IPS DF 4.7 (cell line): ENCODE data around the gene ACOX1.

Experiments used
- DNase-seq: peaks from one replicate; pipeline ENCODE4 v3.0.0-alpha.2; 2013; ENCODE audit warnings: low spot score; ENCODE audit errors: extremely low read depth

The ACOX1 gene

GRCh38 chr17:76008630-76009425 lies 29.9 kb upstream of the ACOX1 start:
- no peak for DNase-seq

GRCh38 chr17:76008208-76008607 lies 29.2 kb upstream of the ACOX1 start:
- no peak for DNase-seq

GRCh38 chr17:76007850-76008165 lies 28.8 kb upstream of the ACOX1 start:
- DNase-seq, result no peak

DNA sequence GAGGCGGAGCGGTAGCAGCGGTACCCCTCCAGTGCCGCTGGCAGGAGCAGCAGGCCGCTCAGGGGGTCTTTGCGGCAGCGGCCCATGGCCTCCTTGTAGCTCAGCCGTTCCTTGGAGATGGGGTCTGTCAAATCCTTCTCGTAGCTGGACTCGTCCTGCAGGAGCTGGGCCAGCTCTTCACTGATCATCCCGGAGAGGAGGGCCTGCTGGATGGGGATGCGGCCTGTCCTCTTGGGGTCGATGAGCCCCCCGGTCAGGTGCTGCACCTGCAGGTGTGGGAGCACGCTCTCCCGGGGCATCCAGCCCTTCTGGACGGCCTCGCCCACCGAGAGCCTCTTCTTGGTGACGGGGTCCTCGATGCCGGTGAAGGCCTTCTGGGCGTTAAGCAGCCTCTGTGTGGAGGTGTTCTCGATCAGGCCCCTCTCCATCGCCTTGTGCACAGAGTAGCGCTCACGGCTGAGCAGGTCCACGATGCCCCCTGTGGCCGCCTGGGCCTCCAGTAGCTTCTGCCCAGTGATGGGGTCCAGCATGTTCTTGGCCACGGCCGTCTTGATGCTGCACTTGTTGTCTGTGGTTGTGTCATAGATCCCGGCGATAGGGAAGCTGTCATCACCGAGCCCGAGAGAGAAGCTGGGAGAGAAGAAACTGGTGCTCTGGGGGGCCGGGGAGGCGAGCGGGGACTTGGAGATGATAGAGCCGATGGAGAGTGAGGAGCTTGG lies 28.3 kb upstream of the ACOX1 start:
- no peak for DNase-seq

DNA sequence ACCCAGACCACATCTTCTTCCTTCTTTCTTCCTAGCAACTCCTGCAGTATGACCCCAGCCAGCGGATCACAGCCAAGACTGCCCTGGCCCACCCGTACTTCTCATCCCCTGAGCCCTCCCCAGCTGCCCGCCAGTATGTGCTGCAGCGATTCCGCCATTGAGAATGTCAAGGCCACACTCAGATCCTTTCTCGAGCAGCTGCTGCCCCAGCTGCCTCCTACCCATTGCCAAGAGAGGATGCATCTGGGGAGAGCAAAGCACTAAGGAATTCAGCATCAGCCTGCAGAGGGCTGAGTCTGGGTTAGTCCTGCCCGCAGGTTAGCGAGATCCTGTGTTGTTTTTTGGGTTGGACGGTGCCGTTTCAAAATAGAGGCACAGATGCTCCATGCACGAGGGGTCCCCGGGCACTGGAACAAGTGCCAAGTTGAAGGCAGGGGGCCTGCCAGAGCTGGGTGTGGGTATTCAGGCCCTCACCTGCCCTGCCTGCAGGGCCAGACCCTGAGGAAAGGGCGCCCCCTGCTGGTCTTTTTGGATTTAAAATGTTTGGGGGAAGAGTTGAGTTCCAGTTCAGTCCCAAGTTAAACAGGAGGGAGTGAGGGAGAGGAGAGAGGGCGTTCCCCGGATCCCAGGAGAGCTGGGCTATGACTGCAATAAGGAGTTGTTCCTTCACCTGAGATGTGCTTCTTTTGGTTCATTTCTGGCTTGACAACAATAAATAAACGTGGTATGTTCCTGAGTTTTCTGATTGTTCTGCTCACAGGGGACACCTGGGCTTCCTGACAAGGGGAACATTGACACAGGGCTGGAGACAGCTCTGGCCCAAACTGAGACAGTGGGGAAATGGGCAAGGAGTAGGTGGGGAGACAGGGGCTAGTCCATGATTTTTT lies 26.5 kb upstream of the ACOX1 start:
- DNase-seq, result no peak

GRCh38 chr17:76004750-76005262 lies 25.8 kb upstream of the ACOX1 start:
- DNase-seq, result no peak

DNA sequence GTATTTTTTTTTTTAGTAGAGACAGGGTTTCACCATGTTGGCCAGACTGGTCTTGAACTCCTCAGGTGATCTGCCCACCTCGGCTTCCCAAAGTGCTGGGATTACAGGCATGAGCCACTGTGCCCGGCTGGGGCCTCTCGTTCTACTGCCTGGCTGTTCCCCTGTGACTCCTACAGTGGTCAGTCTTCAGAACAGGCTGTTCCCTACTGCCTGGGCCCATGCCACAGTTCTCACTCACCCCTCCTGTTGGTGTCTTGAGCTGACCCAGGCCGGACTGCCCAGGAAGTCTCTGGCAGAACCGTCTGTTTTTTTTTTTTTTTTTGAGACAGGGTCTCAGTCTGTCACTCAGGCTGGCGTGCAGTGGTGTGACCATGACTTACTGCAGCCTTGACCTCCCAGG lies 24.9 kb upstream of the ACOX1 start:
- no peak for DNase-seq

DNA sequence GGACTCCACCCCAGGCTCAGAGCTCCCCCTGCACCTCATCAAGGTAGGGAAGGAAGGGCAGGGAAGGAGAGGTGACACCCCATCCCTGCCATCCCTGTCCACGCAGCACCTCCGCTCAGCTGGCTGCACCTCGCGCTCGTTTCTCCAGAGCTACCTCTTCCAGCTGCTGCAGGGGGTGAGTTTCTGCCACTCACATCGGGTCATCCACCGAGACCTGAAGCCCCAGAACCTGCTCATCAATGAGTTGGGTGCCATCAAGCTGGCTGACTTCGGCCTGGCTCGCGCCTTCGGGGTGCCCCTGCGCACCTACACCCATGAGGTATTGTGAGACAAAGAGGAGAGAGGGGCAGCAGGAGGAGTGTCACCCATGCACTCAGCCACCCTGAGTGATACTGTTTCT lies 23.1 kb upstream of the ACOX1 start:
- DNase-seq, result no peak

- DNase-seq, result no peak
Observed at GRCh38 chr17:76000755-76001521, 22.0 kb upstream of the ACOX1 start, which contains the start of gene CDK3. TSS of gene CDK3 (plus strand) at chr17:76000855. CDS start at chr17:76001426, 571 bp downstream.

- no peak for DNase-seq
Observed at GRCh38 chr17:76000016-76000754, 21.2 kb upstream of the ACOX1 start.

GRCh38 chr17:75998327-75998795 lies 19.4 kb upstream of the ACOX1 start:
- DNase-seq, result no peak

GRCh38 chr17:75996665-75997590 lies 18.0 kb upstream of the ACOX1 start:
- DNase-seq, result no peak

GRCh38 chr17:75995385-75995925 lies 16.5 kb upstream of the ACOX1 start:
- no peak for DNase-seq

- DNase-seq, result no peak
Observed at GRCh38 chr17:75994802-75995370, 15.9 kb upstream of the ACOX1 start.

DNA sequence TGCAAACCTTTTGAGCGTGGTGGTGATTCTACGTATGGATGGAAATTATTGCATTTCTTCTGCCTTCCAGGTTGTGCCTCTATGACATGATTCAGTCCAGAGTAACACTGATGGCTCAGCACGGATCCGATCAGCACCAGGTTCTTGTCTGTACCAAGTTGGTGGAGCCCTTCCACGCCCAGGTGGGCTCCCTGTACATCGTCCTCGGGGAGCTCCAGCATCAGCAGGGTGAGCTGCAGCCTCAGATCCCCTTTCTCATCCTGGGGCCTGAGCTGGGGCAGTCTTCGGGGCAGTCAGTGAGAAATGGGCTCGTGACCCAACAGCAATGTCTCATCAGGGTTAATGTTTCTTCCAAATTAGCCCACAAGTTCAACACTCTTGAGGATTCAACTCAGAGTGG lies 12.4 kb upstream of the ACOX1 start:
- DNase-seq, result no peak

DNA sequence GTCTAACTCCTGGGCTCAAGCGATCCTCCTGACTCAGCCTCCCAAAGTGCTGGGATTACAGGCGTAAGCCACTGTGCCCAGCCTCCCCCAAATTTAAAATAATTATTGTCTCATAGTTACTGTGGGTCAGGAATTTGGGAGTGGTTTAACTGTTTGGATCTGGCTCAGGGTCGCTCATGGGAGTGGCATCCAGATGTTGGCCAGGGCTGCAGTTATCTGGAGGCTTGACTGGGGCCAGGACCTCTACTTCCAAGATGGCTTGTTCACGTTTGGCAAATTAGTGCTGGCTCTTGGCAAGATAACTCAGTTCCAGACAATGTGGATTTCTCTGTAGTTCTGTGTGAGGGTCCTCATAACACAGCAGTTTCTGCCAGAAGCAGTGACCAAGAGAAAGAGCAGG lies 8.1 kb upstream of the ACOX1 start:
- no peak for DNase-seq

GRCh38 chr17:75985986-75986385 lies 7.0 kb upstream of the ACOX1 start:
- DNase-seq, result no peak

DNA sequence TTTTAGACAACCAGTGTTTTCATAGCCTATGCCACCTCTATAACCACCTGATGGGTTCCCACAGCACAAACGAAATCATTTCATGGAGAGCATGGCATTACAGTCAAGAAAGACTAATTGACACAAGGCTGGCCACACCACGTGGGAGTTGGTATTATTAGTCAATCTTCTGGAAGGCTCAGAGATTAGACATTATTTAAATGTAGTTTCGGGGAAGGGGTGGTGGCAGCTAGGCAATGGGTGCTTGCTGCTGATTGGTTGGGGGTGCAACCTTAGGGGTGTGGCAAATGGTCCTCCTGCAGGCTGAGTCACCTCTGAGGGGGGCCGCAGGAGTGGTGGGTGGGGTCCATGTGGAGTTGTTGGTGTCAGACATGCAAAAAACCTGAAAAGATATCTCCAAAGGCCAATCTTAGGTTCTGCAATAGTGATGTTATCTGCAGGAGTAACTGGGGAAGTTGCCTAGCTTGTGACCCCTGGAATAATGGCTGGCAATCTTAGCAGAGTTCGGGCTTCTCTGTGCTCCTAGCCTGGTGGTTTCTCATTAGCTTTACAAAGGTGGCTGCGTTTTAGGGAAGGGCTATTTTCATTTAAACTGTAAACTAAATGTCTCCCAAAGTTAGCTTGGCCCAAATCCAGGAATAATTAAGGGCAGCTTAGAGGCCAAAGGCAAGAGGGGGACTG lies 4.7 kb upstream of the ACOX1 start:
- no peak for DNase-seq
